Thyroid gland (tissue), 4 donors: ENCODE data around the gene OMG.

ENCODE experiments used
- POLR2A ChIP-seq, 2 donors: fragments of 450-650 bp; IDR thresholded peaks; one replicate each; pipeline ENCODE4 v1.6.1; 2017; ENCODE audit warnings: antibody characterized with exemption in 2 of 2, mild to moderate bottlenecking in 2 of 2, moderate library complexity in 1 of 2
- TF ChIP-seq, protein P1 (sequence below), 6 experiments: fragments of 200-600 bp in 3 of 6; fragments of 450-650 bp in 3 of 6; sonication (generic) in 3 of 6; IDR thresholded peaks; one replicate each; pipeline ENCODE4 v1.5.1; 2016 to 2019; ENCODE audit warnings: antibody characterized with exemption in 6 of 6, mild to moderate bottlenecking in 2 of 6, inconsistent platforms in 1 of 6, moderate library complexity in 1 of 6

- TF ChIP-seq, protein P1, sequence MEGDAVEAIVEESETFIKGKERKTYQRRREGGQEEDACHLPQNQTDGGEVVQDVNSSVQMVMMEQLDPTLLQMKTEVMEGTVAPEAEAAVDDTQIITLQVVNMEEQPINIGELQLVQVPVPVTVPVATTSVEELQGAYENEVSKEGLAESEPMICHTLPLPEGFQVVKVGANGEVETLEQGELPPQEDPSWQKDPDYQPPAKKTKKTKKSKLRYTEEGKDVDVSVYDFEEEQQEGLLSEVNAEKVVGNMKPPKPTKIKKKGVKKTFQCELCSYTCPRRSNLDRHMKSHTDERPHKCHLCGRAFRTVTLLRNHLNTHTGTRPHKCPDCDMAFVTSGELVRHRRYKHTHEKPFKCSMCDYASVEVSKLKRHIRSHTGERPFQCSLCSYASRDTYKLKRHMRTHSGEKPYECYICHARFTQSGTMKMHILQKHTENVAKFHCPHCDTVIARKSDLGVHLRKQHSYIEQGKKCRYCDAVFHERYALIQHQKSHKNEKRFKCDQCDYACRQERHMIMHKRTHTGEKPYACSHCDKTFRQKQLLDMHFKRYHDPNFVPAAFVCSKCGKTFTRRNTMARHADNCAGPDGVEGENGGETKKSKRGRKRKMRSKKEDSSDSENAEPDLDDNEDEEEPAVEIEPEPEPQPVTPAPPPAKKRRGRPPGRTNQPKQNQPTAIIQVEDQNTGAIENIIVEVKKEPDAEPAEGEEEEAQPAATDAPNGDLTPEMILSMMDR (IDR thresholded peaks at IDR 0.05) = no peak
- TF ChIP-seq POLR2A (IDR thresholded peaks at IDR 0.05) = no peak
Measured at GRCh38 chr17:31321966-31322365, 24.9 kb upstream of the OMG start.
